Kidney glomerular epithelial cell (primary cell): ENCODE data around the gene ZNF761.
"Not testable (repeated sequence)": the region's sequence is repeated elsewhere in the genome, so short reads cannot be mapped to it uniquely, and the experiment has no call there.

Experiments
- DNase-seq: peaks from one replicate; lab custom pipeline; 2025; lab: John Stamatoyannopoulos, UW

ZNF761 gene

GRCh38 chr19:53431399-53432087, at the start of gene ZNF761:
Gene ZNF761, plus strand, starts transcription at chr19:53431984. Its CDS starts 15,285 bp downstream, at chr19:53447269.
- peak; percentile 92 for DNase-seq

GRCh38 chr19:53388168-53388567, 43.6 kb upstream of the ZNF761 start:
- no peak for DNase-seq

- DNase-seq: no peak
These were observed 42.9 kb upstream of the ZNF761 start for GRCh38 chr19:53388904-53389303.

GRCh38 chr19:53389571-53389970, 42.2 kb upstream of the ZNF761 start:
- no peak for DNase-seq

GRCh38 chr19:53389978-53390377, 41.8 kb upstream of the ZNF761 start:
- no peak for DNase-seq

GRCh38 chr19:53394522-53394973, 37.2 kb upstream of the ZNF761 start:
- peak; percentile 44 for DNase-seq

GRCh38 chr19:53394974-53395839, 36.6 kb upstream of the ZNF761 start, which contains the start of gene ZNF765:
Gene ZNF765, plus strand, starts transcription at chr19:53395149. Its CDS starts 2,867 bp downstream, at chr19:53398016.
- DNase-seq: peak; percentile 89

GRCh38 chr19:53395840-53396524, 35.8 kb upstream of the ZNF761 start:
- not testable (repeated sequence) for DNase-seq

- no peak for DNase-seq
These were observed 35.3 kb upstream of the ZNF761 start for GRCh38 chr19:53396525-53396868.

- not testable (repeated sequence) for DNase-seq
These were observed 33.9 kb upstream of the ZNF761 start for GRCh38 chr19:53397918-53398317.

GRCh38 chr19:53409505-53410204, 22.1 kb upstream of the ZNF761 start:
- no peak for DNase-seq

- not testable (repeated sequence) for DNase-seq
These were observed 11.1 kb upstream of the ZNF761 start for GRCh38 chr19:53420520-53421315.

- no peak for DNase-seq
These were observed 9.2 kb upstream of the ZNF761 start for GRCh38 chr19:53422551-53422950.

GRCh38 chr19:53423074-53423473, 8.7 kb upstream of the ZNF761 start:
- DNase-seq: not testable (repeated sequence)

GRCh38 chr19:53423680-53424079, 8.1 kb upstream of the ZNF761 start:
- DNase-seq: not testable (repeated sequence)

GRCh38 chr19:53424968-53425597, 6.7 kb upstream of the ZNF761 start:
- DNase-seq: peak; percentile 3

- DNase-seq: no peak
These were observed 391 bp downstream of the ZNF761 start for GRCh38 chr19:53432088-53432661.

- not testable (repeated sequence) for DNase-seq
These were observed 12.0 kb downstream of the ZNF761 start for GRCh38 chr19:53443809-53444208.

- DNase-seq: not testable (repeated sequence)
These were observed 15.4 kb downstream of the ZNF761 start for GRCh38 chr19:53447196-53447595.

GRCh38 chr19:53455828-53456227, 24.0 kb downstream of the ZNF761 start:
- DNase-seq: no peak
